Measurements from ENCODE around the gene ZNF366.

ZNF366 gene

GRCh38 chr5:72487177-72487576 lies 20.0 kb downstream of the ZNF366 start:
- no peak for ATAC-seq
- TF ChIP-seq ARNTL (CRISPR knock-in tag; IDR thresholded peaks at IDR 0.05; ENCODE audit: borderline replicate concordance, low read depth) = no peak
- TF ChIP-seq BACH2 (CRISPR knock-in tag; IDR thresholded peaks at IDR 0.05; ENCODE audit: borderline replicate concordance) = no peak
- TF ChIP-seq GLIS3 (CRISPR knock-in tag; IDR thresholded peaks at IDR 0.05) = no peak
- TF ChIP-seq ZNF8 (CRISPR knock-in tag; IDR thresholded peaks at IDR 0.05) = no peak
- TF ChIP-seq CSRNP3 (CRISPR knock-in tag; IDR thresholded peaks at IDR 0.05) = no peak
- no peak for TF ChIP-seq TSHZ2 (CRISPR knock-in tag; IDR thresholded peaks at IDR 0.05)
- TF ChIP-seq CSDC2 (CRISPR knock-in tag; IDR thresholded peaks at IDR 0.05) = no peak
- no peak for TF ChIP-seq SNAI2 (CRISPR knock-in tag; IDR thresholded peaks at IDR 0.05)
- TF ChIP-seq ESRRG (CRISPR knock-in tag; IDR thresholded peaks at IDR 0.05) = no peak
- TF ChIP-seq RARB (CRISPR knock-in tag; IDR thresholded peaks at IDR 0.05) = no peak
- no peak for TF ChIP-seq PPARA (CRISPR knock-in tag; IDR thresholded peaks at IDR 0.05; ENCODE audit: borderline replicate concordance)
- no peak for TF ChIP-seq TCF4 (CRISPR knock-in tag; IDR thresholded peaks at IDR 0.05; ENCODE audit: borderline replicate concordance)
- TF ChIP-seq ZNF565 (CRISPR knock-in tag; conservative IDR thresholded peaks at IDR 0.05; ENCODE audit: low read depth) = no peak
- no peak for TF ChIP-seq CREB5 (CRISPR knock-in tag; IDR thresholded peaks at IDR 0.05; ENCODE audit: low read depth)
- no peak for TF ChIP-seq PATZ1 (CRISPR knock-in tag; IDR thresholded peaks at IDR 0.05; ENCODE audit: borderline replicate concordance)
- no peak for TF ChIP-seq ZFP3 (CRISPR knock-in tag; IDR thresholded peaks at IDR 0.05)
- no peak for TF ChIP-seq POU6F1 (CRISPR knock-in tag; IDR thresholded peaks at IDR 0.05; ENCODE audit: borderline replicate concordance, low read depth)

- ATAC-seq = peak; percentile 71
- TF ChIP-seq OSR1 (CRISPR knock-in tag; IDR thresholded peaks at IDR 0.05) (no peak), CREB5 (CRISPR knock-in tag; IDR thresholded peaks at IDR 0.05; ENCODE audit: low read depth) (no peak)
Observed at GRCh38 chr5:72486371-72486770, 20.8 kb downstream of the ZNF366 start.

- ATAC-seq = no peak
- TF ChIP-seq GLIS3 (CRISPR knock-in tag; IDR thresholded peaks at IDR 0.05) (no peak), PPARA (CRISPR knock-in tag; IDR thresholded peaks at IDR 0.05; ENCODE audit: borderline replicate concordance) (no peak), TOX (CRISPR knock-in tag; IDR thresholded peaks at IDR 0.05; ENCODE audit: borderline replicate concordance) (no peak), TCF4 (CRISPR knock-in tag; IDR thresholded peaks at IDR 0.05; ENCODE audit: borderline replicate concordance) (no peak), OSR1 (CRISPR knock-in tag; IDR thresholded peaks at IDR 0.05) (no peak), ZNF565 (CRISPR knock-in tag; conservative IDR thresholded peaks at IDR 0.05; ENCODE audit: low read depth) (no peak), CSDC2 (CRISPR knock-in tag; IDR thresholded peaks at IDR 0.05) (no peak), BACH2 (CRISPR knock-in tag; IDR thresholded peaks at IDR 0.05; ENCODE audit: borderline replicate concordance) (no peak), ZC3H10 (CRISPR knock-in tag; IDR thresholded peaks at IDR 0.05) (no peak), ISL1 (CRISPR knock-in tag; IDR thresholded peaks at IDR 0.05) (no peak)
Observed at GRCh38 chr5:72485430-72485974, 21.7 kb downstream of the ZNF366 start.

All from SK-N-SH treated with all-trans-retinoic acid at 6 μM for 48 hours (cell line).